GM21367 (cell line): ENCODE results near the gene GON4L.
"Not testable (repeated sequence)": the region's sequence is repeated elsewhere in the genome, so short reads cannot be mapped to it uniquely, and the experiment has no call there.

ENCODE experiments used
- ATAC-seq: cut with Tn5 transposase; IDR thresholded peaks from one replicate; pipeline ENCODE4 v1.9.1; 2021; ENCODE audit not compliant: unreplicated experiment

GON4L gene

GRCh38 chr1:155880251-155880650 is 23.2 kb upstream of the GON4L start:
- no peak for ATAC-seq

- ATAC-seq = no peak
These were observed 20.9 kb upstream of the GON4L start for GRCh38 chr1:155877945-155878344.

- no peak for ATAC-seq
These were observed 16.8 kb upstream of the GON4L start for GRCh38 chr1:155873860-155874259.

- ATAC-seq = no peak
These were observed 15.5 kb upstream of the GON4L start for GRCh38 chr1:155872527-155872926.

GRCh38 chr1:155871390-155871789 is 14.4 kb upstream of the GON4L start:
- no peak for ATAC-seq

- ATAC-seq = no peak
These were observed 10.8 kb upstream of the GON4L start for GRCh38 chr1:155867766-155868165.

GRCh38 chr1:155864393-155864792 is 7.4 kb upstream of the GON4L start:
- ATAC-seq = no peak

GRCh38 chr1:155861896-155862295 is 4.9 kb upstream of the GON4L start:
- no peak for ATAC-seq

- no peak for ATAC-seq
These were observed 4.0 kb upstream of the GON4L start for GRCh38 chr1:155860970-155861510.

- ATAC-seq = peak; percentile 12
These were observed 3.2 kb upstream of the GON4L start for GRCh38 chr1:155859881-155860871.

- peak; percentile 55 for ATAC-seq
These were observed 2.3 kb upstream of the GON4L start, which contains the start of gene SYT11 for GRCh38 chr1:155859234-155859829. TSS of gene SYT11 (plus strand) at chr1:155859567. CDS start at chr1:155859762, 195 bp downstream.

GRCh38 chr1:155858800-155859233 is 1.8 kb upstream of the GON4L start:
- peak; percentile 12 for ATAC-seq

GRCh38 chr1:155856257-155856974 is 598 bp downstream of the GON4L start:
- no peak for ATAC-seq

- ATAC-seq = no peak
These were observed 6.7 kb downstream of the GON4L start for GRCh38 chr1:155850345-155850744.

- no peak for ATAC-seq
These were observed 9.0 kb downstream of the GON4L start for GRCh38 chr1:155847823-155848529.

GRCh38 chr1:155844860-155845421 is 12.1 kb downstream of the GON4L start:
- ATAC-seq = no peak

GRCh38 chr1:155840386-155840785 is 16.6 kb downstream of the GON4L start:
- ATAC-seq = no peak

- no peak for ATAC-seq
These were observed 21.5 kb downstream of the GON4L start for GRCh38 chr1:155835548-155835947.

GRCh38 chr1:155834927-155835399 is 22.1 kb downstream of the GON4L start:
- ATAC-seq = not testable (repeated sequence)
